Measurements from ENCODE around the gene CLEC16A.

CLEC16A gene

GRCh38 chr16:11183951-11184350 lies 239.6 kb downstream of the CLEC16A start:
- no peak for DNase-seq

- no peak for DNase-seq
Observed at GRCh38 chr16:11187522-11188023, 243.2 kb downstream of the CLEC16A start.

GRCh38 chr16:11188801-11189740 lies 244.7 kb downstream of the CLEC16A start:
- no peak for DNase-seq

- DNase-seq, result no peak
Observed at GRCh38 chr16:11190588-11191560, 246.5 kb downstream of the CLEC16A start.

- no peak for DNase-seq
Observed at GRCh38 chr16:11191665-11192064, 247.3 kb downstream of the CLEC16A start.

GRCh38 chr16:11193494-11193893 lies 249.1 kb downstream of the CLEC16A start:
- no peak for DNase-seq

GRCh38 chr16:11194913-11195312 lies 250.5 kb downstream of the CLEC16A start:
- no peak for DNase-seq

GRCh38 chr16:11196286-11196828 lies 252.0 kb downstream of the CLEC16A start:
- no peak for DNase-seq

- DNase-seq, result no peak
Observed at GRCh38 chr16:11198375-11198774, 254.0 kb downstream of the CLEC16A start.

- DNase-seq, result peak; percentile 31
Observed at GRCh38 chr16:11198828-11199227, 254.5 kb downstream of the CLEC16A start.

- no peak for DNase-seq
Observed at GRCh38 chr16:11200592-11200991, 256.2 kb downstream of the CLEC16A start.

GRCh38 chr16:11201498-11202259 lies 257.3 kb downstream of the CLEC16A start:
- DNase-seq, result no peak

- DNase-seq, result no peak
Observed at GRCh38 chr16:11202260-11203091, 258.1 kb downstream of the CLEC16A start.

GRCh38 chr16:11203111-11203623 lies 258.8 kb downstream of the CLEC16A start:
- DNase-seq, result no peak

GRCh38 chr16:11204513-11205047 lies 260.2 kb downstream of the CLEC16A start:
- no peak for DNase-seq

GRCh38 chr16:11205065-11205699 lies 260.8 kb downstream of the CLEC16A start:
- DNase-seq, result no peak

GRCh38 chr16:11205754-11206581 lies 261.6 kb downstream of the CLEC16A start:
- no peak for DNase-seq

GRCh38 chr16:11207646-11208045 lies 263.3 kb downstream of the CLEC16A start:
- no peak for DNase-seq

All from NCI-H748 treated with DMSO at 0.1 percent for 48 hours (cell line).